GM12878 (cell line): Measurements from ENCODE around the gene FMNL2. TPM values are rescaled to one million over a fixed set of nuclear protein-coding genes. Genes with fewer than 3 reads are reported as not detected.

Experiments
- ATAC-seq: fragments of 200-7000 bp; cut with Tn5 transposase; 3 replicates; pipeline ENCODE4 v1.9.1; 2020; ENCODE audit warnings: mild to moderate bottlenecking, moderate library complexity
- BruUV-seq: library from RNA; stranded (reverse); fragments of 400-500 nt; replicated peaks from 2 replicates; lab custom pipeline; 2021; lab: Mats Ljungman, UMichigan
- CTCF ChIA-PET: fragments of 300-600 bp; sonication (Branson Sonifier 250); formaldehyde crosslinking; extraction: SDS; loops from one replicate; lab custom pipeline; 2021; ENCODE audit warnings: inconsistent platforms; lab: Yijun Ruan, JAX
- POLR2A ChIA-PET: fragments of 350-600 bp; formaldehyde crosslinking; extraction: SDS; loops from one replicate; lab custom pipeline; 2021; ENCODE audit warnings: inconsistent platforms; lab: Charles Lee
- RAD21 ChIA-PET: fragments of 300-600 bp; sonication (Branson Sonifier 250); formaldehyde crosslinking; loops from one replicate; lab custom pipeline; 2023; ENCODE audit warnings: antibody characterized with exemption; ENCODE audit not compliant: unreplicated experiment; lab: Charles Lee
- SMC1A ChIA-PET: fragments of 300-600 bp; sonication (Branson Sonifier 250); formaldehyde crosslinking; loops from one replicate; lab custom pipeline; 2023; ENCODE audit not compliant: unreplicated experiment, uncharacterized antibody; lab: Charles Lee
- DNase-seq: peaks from one replicate; pipeline ENCODE4 v3.0.0-alpha.2; 2011; ENCODE audit warnings: low read depth, low spot score
- FAIRE-seq: peaks from 3 replicates; lab custom pipeline; 2011; peaks lifted over from hg19 to GRCh38; lab: Jason Lieb, UNC
- H2AFZ ChIP-seq: 2 replicates; pipeline ENCODE4 v1.6.0; 2011; ENCODE audit warnings: low read depth, low read length, control low read depth; ENCODE audit not compliant: control insufficient read depth
- H3K27ac ChIP-seq: 2 replicates; pipeline ENCODE4 v1.5.1; 2011; ENCODE audit warnings: control low read depth; ENCODE audit not compliant: control insufficient read depth, insufficient read depth
- H3K27me3 ChIP-seq, 2 experiments: replicated peaks in 1 of 2; 2 replicates each; pipeline versions ENCODE4 v1.6.0 to v1.6.1; 2011; ENCODE audit warnings: low read length in 1 of 2; ENCODE audit not compliant: control insufficient read depth in 2 of 2, insufficient read depth in 2 of 2
- H3K36me3 ChIP-seq, 2 experiments: 2 replicates each; pipeline ENCODE4 v1.5.1; 2011; ENCODE audit warnings: low read length in 1 of 2; ENCODE audit not compliant: control insufficient read depth in 2 of 2, insufficient read depth in 2 of 2
- H3K4me1 ChIP-seq: 2 replicates; pipeline ENCODE4 v1.6.1; 2011; ENCODE audit warnings: mild to moderate bottlenecking, low read length, moderate library complexity, mixed read lengths; ENCODE audit not compliant: control insufficient read depth, insufficient read depth
- H3K4me2 ChIP-seq: 2 replicates; pipeline ENCODE4 v1.6.0; 2011; ENCODE audit warnings: control low read depth; ENCODE audit not compliant: control insufficient read depth, insufficient read depth
- H3K4me3 ChIP-seq: fragments of 200-600 bp; sonication (generic); 2 replicates; pipeline ENCODE4 v1.5.1; 2016
- H3K79me2 ChIP-seq: 2 replicates; pipeline ENCODE4 v1.6.0; 2011; ENCODE audit warnings: low read length; ENCODE audit not compliant: control insufficient read depth, insufficient read depth
- H3K9ac ChIP-seq: 2 replicates; pipeline ENCODE4 v1.8.0; 2011; ENCODE audit warnings: low read length, control low read depth, mixed read lengths; ENCODE audit not compliant: control insufficient read depth, insufficient read depth
- H3K9me3 ChIP-seq: replicated peaks from 3 replicates; pipeline ENCODE4 v1.5.1; 2011; ENCODE audit warnings: mild to moderate bottlenecking, low read length; ENCODE audit not compliant: control insufficient read depth, insufficient read depth
- H4K20me1 ChIP-seq: 2 replicates; pipeline ENCODE4 v1.6.0; 2011; ENCODE audit not compliant: control insufficient read depth, insufficient read depth
- CBX3 ChIP-seq: fragments of 200-600 bp; sonication (generic); IDR thresholded peaks from 2 replicates; pipeline ENCODE4 v1.6.1; 2016; ENCODE audit warnings: low read depth, borderline replicate concordance
- EP300 ChIP-seq, 2 experiments: fragments of 150-350 bp in 1 of 2; IDR thresholded peaks; 2 replicates each; pipeline ENCODE4 v1.6.1; 2011 to 2012; ENCODE audit warnings: low read depth in 2 of 2, low read length in 2 of 2, borderline replicate concordance in 1 of 2, improper control_type of control experiment in 1 of 2, inconsistent platforms in 1 of 2; ENCODE audit not compliant: control insufficient read depth in 1 of 2
- GABPA ChIP-seq: IDR thresholded peaks from 2 replicates; pipeline ENCODE4 v1.6.1; 2014; ENCODE audit warnings: antibody characterized with exemption, low read depth, mild to moderate bottlenecking, inconsistent platforms
- IRF4 ChIP-seq: IDR thresholded peaks from 2 replicates; pipeline ENCODE4 v1.6.1; 2011; ENCODE audit warnings: low read depth, low read length
- NFXL1 ChIP-seq: fragments of 450-650 bp; IDR thresholded peaks from 2 replicates; pipeline ENCODE4 v1.6.1; 2017; ENCODE audit warnings: antibody characterized with exemption, mild to moderate bottlenecking, borderline replicate concordance
- SP1 ChIP-seq: IDR thresholded peaks from one replicate; pipeline ENCODE4 v1.6.1; 2011; ENCODE audit warnings: low read depth, low read length
- STAT1 ChIP-seq: fragments of 450-650 bp; conservative IDR thresholded peaks from 2 replicates; pipeline ENCODE4 v1.6.1; 2014; ENCODE audit warnings: antibody characterized with exemption, mild to moderate bottlenecking
- STAT3 ChIP-seq: IDR thresholded peaks from 2 replicates; pipeline ENCODE4 v1.6.1; 2011; ENCODE audit warnings: low read depth, low read length, improper control_type of control experiment
- SUZ12 ChIP-seq: fragments of 200-600 bp; sonication (generic); IDR thresholded peaks from one replicate; pipeline ENCODE4 v1.6.1; 2018; ENCODE audit warnings: antibody characterized with exemption, mild to moderate bottlenecking; ENCODE audit not compliant: unreplicated experiment
- TCF12 ChIP-seq: IDR thresholded peaks from 2 replicates; pipeline ENCODE4 v1.6.1; 2011; ENCODE audit warnings: low read depth, mild to moderate bottlenecking, low read length
- ZBED1 ChIP-seq: IDR thresholded peaks from 2 replicates; pipeline ENCODE4 v1.6.1; 2016; ENCODE audit warnings: borderline replicate concordance
- ZBTB4 ChIP-seq: fragments of 450-650 bp; formaldehyde crosslinking; IDR thresholded peaks from 2 replicates; pipeline ENCODE4 v1.4.0; 2022; ENCODE audit warnings: mild to moderate bottlenecking, moderate library complexity
- WGBS: methylation state at CpG from one replicate; pipeline ENCODE4 v1.1.6; 2016; ENCODE audit warnings: low lambda C conversion rate; ENCODE audit not compliant: insufficient replicate concordance, insufficient coverage; ENCODE audit errors: missing lambda C conversion rate; 5-methylcytosine and 5-hydroxymethylcytosine counted together
- in situ Hi-C: fragments of 300-500 bp; cut with MboI; formaldehyde crosslinking; loops from 9 replicates; pipeline ENCODE4 v1.14.3; 2018; ENCODE audit warnings: mixed read lengths
- intact Hi-C: fragments of 100-400 bp; cut with micrococcal nuclease; formaldehyde crosslinking; loops from one replicate; pipeline ENCODE4 v1.14.2; 2022; ENCODE audit not compliant: unreplicated experiment
- polyA plus RNA-seq, 11 experiments: library from polyadenylated mRNA; depleted of rRNA in 4 of 11; unstranded in 6 of 11; stranded (reverse) in 5 of 11; fragments of >200 nt; fragmentation: Nextera tagmentation in 4 of 11; fragmentation: Illumina TruSeq in 1 of 11; extraction: Ambion mirVana in 4 of 11; extraction: Trizol in 1 of 11; gene quantifications; 1 replicate in 1 of 11; 2 replicates in 10 of 11; pipeline versions ENCODE4 v1.2.1 to v1.2.3, GENCODE V29; 2011 to 2016; ENCODE audit warnings: inconsistent platforms in 2 of 11, missing spikeins in 2 of 11, low read depth in 1 of 11
- total RNA-seq, 4 experiments: library from RNA; depleted of rRNA in 3 of 4; stranded (reverse); fragments of >200 nt in 3 of 4; fragmentation: Illumina TruSeq in 1 of 4; extraction: Trizol in 1 of 4; gene quantifications; 2 replicates each; pipeline versions ENCODE4 v1.2.1 to v1.2.3, GENCODE V29; 2013 to 2021
- TF ChIP-seq, protein P1 (sequence below): IDR thresholded peaks from 2 replicates; pipeline ENCODE4 v1.6.1; 2011; ENCODE audit warnings: low read depth, low read length, improper control_type of control experiment, borderline replicate concordance

The FMNL2 gene
- total and polyA plus RNA-seq, 10 of the 15 experiments (the other 5 are each of a cell fraction or from before 2014, with no cell fraction given) = 0.13 to 9.9 (median 0.35) TPM

DNA sequence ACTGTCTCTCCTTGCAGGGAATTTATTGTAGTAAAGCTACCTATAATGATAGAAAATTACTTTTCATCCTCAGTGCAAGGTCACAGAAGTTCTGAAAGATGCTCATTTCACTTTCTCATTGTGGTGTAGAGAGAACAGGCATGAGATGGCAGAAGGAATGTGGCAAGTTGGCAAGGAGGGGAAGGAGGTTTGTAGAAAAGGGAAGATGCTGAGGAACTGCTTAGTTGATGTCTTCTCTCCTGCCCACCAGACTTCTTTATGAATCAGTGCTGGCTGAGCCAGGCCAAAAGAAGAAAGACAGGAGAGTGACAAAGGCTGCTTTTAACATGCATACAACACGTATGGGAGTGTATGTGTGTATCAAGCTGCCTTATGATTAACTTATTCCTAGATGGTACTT, 217.9 kb downstream of the FMNL2 start (continued):
- TF ChIP-seq EP300 (IDR thresholded peaks at IDR 0.05; ENCODE audit: borderline replicate concordance in 1 of 2, control insufficient read depth in 1 of 2, low read depth in 2 of 2, low read length in 2 of 2) (no peak), ZBED1 (no peak), CBX3 (no peak), SUZ12 (no peak)

GRCh38 chr2:152553518-152553917, 218.5 kb downstream of the FMNL2 start:
- Histone ChIP-seq H3K4me1 (no peaks in the 10 kb centered on the region), H3K9ac (no peak overlapping the region), H2AFZ (no peak overlapping the region), H3K79me2 (no peaks in the 10 kb centered on the region), H3K9me3 (no peaks in the 10 kb centered on the region), H3K27ac (no peak overlapping the region), H4K20me1 (no peaks in the 10 kb centered on the region), H3K4me2 (no peak overlapping the region), H3K27me3 (no peaks in the 10 kb centered on the region), H3K36me3 (no peaks in the 10 kb centered on the region), H3K4me3 (no peak overlapping the region)
- in situ Hi-C loops = no loop called here
- intact Hi-C loops = no loop called here
- TF ChIP-seq STAT1 = no peak
- TF ChIP-seq GABPA = no peak
- no peak for TF ChIP-seq ZBTB4 (CRISPR knock-in tag)
- no peak for TF ChIP-seq TCF12
- no peak for TF ChIP-seq STAT3
- TF ChIP-seq NFXL1 = no peak
- TF ChIP-seq EP300 (IDR thresholded peaks at IDR 0.05; ENCODE audit: borderline replicate concordance in 1 of 2, control insufficient read depth in 1 of 2, low read depth in 2 of 2, low read length in 2 of 2) = no peak
- TF ChIP-seq SP1 = no peak
- TF ChIP-seq, protein P1, sequence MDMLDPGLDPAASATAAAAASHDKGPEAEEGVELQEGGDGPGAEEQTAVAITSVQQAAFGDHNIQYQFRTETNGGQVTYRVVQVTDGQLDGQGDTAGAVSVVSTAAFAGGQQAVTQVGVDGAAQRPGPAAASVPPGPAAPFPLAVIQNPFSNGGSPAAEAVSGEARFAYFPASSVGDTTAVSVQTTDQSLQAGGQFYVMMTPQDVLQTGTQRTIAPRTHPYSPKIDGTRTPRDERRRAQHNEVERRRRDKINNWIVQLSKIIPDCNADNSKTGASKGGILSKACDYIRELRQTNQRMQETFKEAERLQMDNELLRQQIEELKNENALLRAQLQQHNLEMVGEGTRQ = no peak
- no peak for TF ChIP-seq IRF4
- POLR2A ChIA-PET = interaction anchor here (0.7 kb wide), 1 partner anchor 1486 kb away, joined by 3 read pairs; no protein-coding TSS in a partner anchor
- no TSS peak for BruUV-seq
- CTCF ChIA-PET = interaction anchor here (1.0 to 2.0 kb wide), 6 partner anchors 11 to 378 kb away, joined by 3 to 7 read pairs (median 4); partner anchors contain the start of gene STAM2
- SMC1A ChIA-PET = interaction anchor here (0.6 to 2.0 kb wide), 10 partner anchors 10 to 377 kb away, joined by 3 to 8 read pairs (median 4); partner anchors contain the start of gene STAM2
- WGBS = 95% methylated on average over 1 of the region's 1 CpG
- ATAC-seq (no peak), FAIRE-seq (no peak), DNase-seq (no peak)
- RAD21 ChIA-PET = interaction anchor here (1.4 to 3.0 kb wide), 2 partner anchors 72 to 86 kb away, joined by 3 to 10 read pairs; no protein-coding TSS in a partner anchor
